MCF 10A (cell line): Measurements from ENCODE around the gene PTPN3. TPM values are rescaled to one million over a fixed set of nuclear protein-coding genes. Genes with fewer than 3 reads are reported as not detected.

Experiments used
- BruUV-seq: library from RNA; stranded (reverse); fragments of 400-500 nt; replicated peaks from 2 replicates; lab custom pipeline; 2021; lab: Mats Ljungman, UMichigan
- CTCF ChIA-PET: fragments of 300-600 bp; sonication (Branson Sonifier 250); formaldehyde crosslinking; extraction: SDS; loops from one replicate; lab custom pipeline; 2021; ENCODE audit warnings: antibody characterized with exemption, inconsistent platforms; lab: Yijun Ruan, JAX
- POLR2A ChIA-PET: fragments of 300-600, 350-650 bp; sonication (Branson Sonifier 250); formaldehyde crosslinking; extraction: SDS; loops from one replicate; lab custom pipeline; 2020; ENCODE audit warnings: antibody characterized with exemption, inconsistent platforms; lab: Yijun Ruan, JAX
- DNase-seq: peaks from one replicate; pipeline ENCODE4 v3.0.0-alpha.2; 2018; ENCODE audit not compliant: unreplicated experiment
- H3K27ac Mint-ChIP-seq: one replicate; pipeline ENCODE4 v1.8.0; 2022; ENCODE audit warnings: mild to moderate bottlenecking, low read depth, mixed read lengths; ENCODE audit not compliant: unreplicated experiment
- H3K27me3 Mint-ChIP-seq: one replicate; pipeline ENCODE4 v1.8.0; 2022; ENCODE audit warnings: mixed read lengths; ENCODE audit not compliant: insufficient read depth, unreplicated experiment
- H3K36me3 Mint-ChIP-seq: one replicate; pipeline ENCODE4 v1.8.0; 2022; ENCODE audit warnings: mild to moderate bottlenecking, moderate library complexity, mixed read lengths; ENCODE audit not compliant: insufficient read depth, unreplicated experiment
- H3K4me1 Mint-ChIP-seq: one replicate; pipeline ENCODE4 v1.8.0; 2022; ENCODE audit warnings: mixed read lengths; ENCODE audit not compliant: insufficient read depth, unreplicated experiment
- H3K4me3 Mint-ChIP-seq: one replicate; pipeline ENCODE4 v1.8.0; 2022; ENCODE audit warnings: mild to moderate bottlenecking, moderate library complexity, mixed read lengths; ENCODE audit not compliant: unreplicated experiment
- H3K9me3 Mint-ChIP-seq: one replicate; pipeline ENCODE4 v1.8.0; 2022; ENCODE audit warnings: mixed read lengths; ENCODE audit not compliant: unreplicated experiment
- CTCF ChIP-seq: fragments of 200-600 bp; IDR thresholded peaks from one replicate; pipeline ENCODE4 v1.8.0; 2022; ENCODE audit warnings: antibody characterized with exemption, mild to moderate bottlenecking; ENCODE audit not compliant: unreplicated experiment
- intact Hi-C: fragments of 100-400 bp; cut with micrococcal nuclease; formaldehyde crosslinking; loops from 2 replicates; pipeline ENCODE4 v1.14.1; 2022
- total RNA-seq: library from RNA; stranded (reverse); gene quantifications from 2 replicates; pipeline ENCODE4 v1.2.3, GENCODE V29; 2022

The PTPN3 gene
- total RNA-seq, 1 experiment from 2014 or later, result 6.9 TPM

- H3K4me3 Mint-ChIP-seq, result peak overlapping the region; percentile 37
- CTCF ChIA-PET, result interaction anchor here (0.6 to 1.1 kb wide), 3 partner anchors 18 to 58 kb away, joined by 3 to 4 read pairs (median 3); no protein-coding TSS in a partner anchor
- peaks cover 27% of the 10 kb centered on the region for H3K4me1 Mint-ChIP-seq
- H3K27ac Mint-ChIP-seq, result peak overlapping the region; percentile 59
- intact Hi-C loops, result no loop called here
- TF ChIP-seq CTCF, result no peak
- peak; percentile 73 for DNase-seq
- no peaks in the 10 kb centered on the region for H3K27me3 Mint-ChIP-seq
- BruUV-seq, result no TSS peak
- no peaks in the 10 kb centered on the region for H3K9me3 Mint-ChIP-seq
- no peaks in the 10 kb centered on the region for H3K36me3 Mint-ChIP-seq
- POLR2A ChIA-PET, result interaction anchor here (0.6 to 2.7 kb wide), 12 partner anchors 9 to 423 kb away, joined by 3 to 26 read pairs (median 3); no protein-coding TSS in a partner anchor
Observed at GRCh38 chr9:109537288-109537687, 39.2 kb upstream of the PTPN3 start.

GRCh38 chr9:109536859-109537258, 38.8 kb upstream of the PTPN3 start:
- Mint-ChIP-seq H3K4me3 (no peak overlapping the region), H3K27me3 (no peaks in the 10 kb centered on the region), H3K9me3 (no peaks in the 10 kb centered on the region), H3K36me3 (no peaks in the 10 kb centered on the region), H3K27ac (peak overlapping the region; percentile 59), H3K4me1 (peaks cover 27% of the 10 kb centered on the region)
- intact Hi-C loops, result no loop called here
- no TSS peak for BruUV-seq
- ChIA-PET POLR2A (interaction anchor here (0.6 to 2.7 kb wide), 9 partner anchors 10 to 555 kb away, joined by 3 to 26 read pairs (median 3); no protein-coding TSS in a partner anchor), CTCF (interaction anchor here (0.7 to 1.1 kb wide), 2 partner anchors 17 to 20 kb away, joined by 3 read pairs; no protein-coding TSS in a partner anchor)
- no peak for TF ChIP-seq CTCF
- peak; percentile 64 for DNase-seq

- ChIA-PET CTCF (interaction anchor here (0.6 to 1.5 kb wide), 9 partner anchors 8 to 95 kb away, joined by 3 to 6 read pairs (median 4); no protein-coding TSS in a partner anchor), POLR2A (interaction anchor here (0.6 to 1.4 kb wide), 3 partner anchors 11 to 39 kb away, joined by 3 read pairs; no protein-coding TSS in a partner anchor)
Observed at GRCh38 chr9:109535365-109535764, 37.3 kb upstream of the PTPN3 start.

More at GRCh38 chr9:109535365-109535764, 37.3 kb upstream of the PTPN3 start:
- H3K4me1 Mint-ChIP-seq, result peaks cover 27% of the 10 kb centered on the region
- no peak for DNase-seq
- intact Hi-C loops, result no loop called here
- H3K36me3 Mint-ChIP-seq, result no peaks in the 10 kb centered on the region
- BruUV-seq, result no TSS peak
- no peak for TF ChIP-seq CTCF
- no peaks in the 10 kb centered on the region for H3K27me3 Mint-ChIP-seq
- no peak overlapping the region for H3K27ac Mint-ChIP-seq
- H3K4me3 Mint-ChIP-seq, result no peak overlapping the region
- H3K9me3 Mint-ChIP-seq, result no peaks in the 10 kb centered on the region
